Liver (tissue), 9 donors: ENCODE results near the gene TRMT10C. TPM values are rescaled to one million over a fixed set of nuclear protein-coding genes. Genes with fewer than 3 reads are reported as not detected.

ENCODE experiments used
- DNase-seq: peaks from one replicate; pipeline ENCODE4 v3.0.0-alpha.2; 2017; ENCODE audit warnings: low spot score
- H3K27ac ChIP-seq, 2 donors: one replicate each; pipeline ENCODE4 v1.7.0; 2013; ENCODE audit warnings: inconsistent platforms in 2 of 2, low read length in 2 of 2, control low read depth in 1 of 2, low read depth in 1 of 2, mild to moderate bottlenecking in 1 of 2
- H3K27me3 ChIP-seq, 4 donors: one replicate each; pipeline versions ENCODE4 v1.6.1 to v1.7.0; 2013; ENCODE audit warnings: low read length in 3 of 4, inconsistent platforms in 1 of 4, mild to moderate bottlenecking in 1 of 4, moderate library complexity in 1 of 4; ENCODE audit not compliant: control insufficient read depth in 4 of 4, insufficient read depth in 4 of 4
- H3K36me3 ChIP-seq, 4 donors: one replicate each; pipeline versions ENCODE4 v1.6.1 to v1.7.0; 2013; ENCODE audit warnings: low read length in 3 of 4, mild to moderate bottlenecking in 3 of 4, low read depth in 1 of 4, moderate library complexity in 1 of 4; ENCODE audit not compliant: control insufficient read depth in 4 of 4, insufficient read depth in 3 of 4
- H3K4me1 ChIP-seq, 4 donors: one replicate each; pipeline versions ENCODE4 v1.6.1 to v1.7.0; 2013; ENCODE audit warnings: low read length in 3 of 4, mild to moderate bottlenecking in 3 of 4, moderate library complexity in 1 of 4; ENCODE audit not compliant: control insufficient read depth in 4 of 4, insufficient read depth in 4 of 4
- H3K4me3 ChIP-seq, 3 donors: one replicate each; pipeline versions ENCODE4 v1.6.1 to v1.7.0; 2013; ENCODE audit warnings: low read length in 3 of 3, control low read depth in 1 of 3, low read depth in 1 of 3, mild to moderate bottlenecking in 1 of 3
- H3K9ac ChIP-seq, 2 donors: one replicate each; pipeline ENCODE4 v1.7.0; 2013; ENCODE audit warnings: low read length in 2 of 2, mild to moderate bottlenecking in 2 of 2, moderate library complexity in 2 of 2, control low read depth in 1 of 2, low read depth in 1 of 2
- H3K9me3 ChIP-seq, 4 donors: one replicate each; pipeline versions ENCODE4 v1.6.1 to v1.7.0; 2013; ENCODE audit warnings: low read length in 3 of 4; ENCODE audit not compliant: control insufficient read depth in 4 of 4
- EGR1 ChIP-seq, 2 donors: IDR thresholded peaks; 2 replicates each; pipeline ENCODE4 v1.6.1; 2016 to 2018; ENCODE audit warnings: antibody characterized with exemption in 2 of 2, low read depth in 2 of 2
- FOXA1 ChIP-seq: IDR thresholded peaks from 2 replicates; pipeline ENCODE4 v1.6.1; 2016; ENCODE audit warnings: antibody characterized with exemption
- FOXA2 ChIP-seq: IDR thresholded peaks from 2 replicates; pipeline ENCODE4 v1.6.1; 2016; ENCODE audit warnings: antibody characterized with exemption
- HNF4A ChIP-seq, 2 donors: conservative IDR thresholded peaks; 2 replicates each; pipeline ENCODE4 v1.6.1; 2016; ENCODE audit warnings: antibody characterized with exemption in 2 of 2, mild to moderate bottlenecking in 2 of 2
- JUND ChIP-seq, 2 donors: IDR thresholded peaks; 2 replicates each; pipeline ENCODE4 v1.6.1; 2016; ENCODE audit warnings: antibody characterized with exemption in 2 of 2
- NR2F2 ChIP-seq: IDR thresholded peaks from 2 replicates; pipeline ENCODE4 v1.6.1; 2016; ENCODE audit warnings: antibody characterized with exemption
- RAD21 ChIP-seq, 2 donors: IDR thresholded peaks; 2 replicates each; pipeline ENCODE4 v1.6.1; 2016; ENCODE audit warnings: antibody characterized with exemption in 2 of 2, mild to moderate bottlenecking in 2 of 2
- RXRA ChIP-seq, 2 donors: IDR thresholded peaks; 2 replicates each; pipeline ENCODE4 v1.6.1; 2017 to 2018; ENCODE audit warnings: antibody characterized with exemption in 2 of 2, mild to moderate bottlenecking in 1 of 2
- SP1 ChIP-seq: IDR thresholded peaks from 2 replicates; pipeline ENCODE4 v1.6.1; 2018; ENCODE audit warnings: antibody characterized with exemption, mild to moderate bottlenecking
- TAF1 ChIP-seq: conservative IDR thresholded peaks from 2 replicates; pipeline ENCODE4 v1.6.1; 2016; ENCODE audit warnings: antibody characterized with exemption, mild to moderate bottlenecking
- YY1 ChIP-seq: IDR thresholded peaks from 2 replicates; pipeline ENCODE4 v1.6.1; 2016; ENCODE audit warnings: antibody characterized with exemption, mild to moderate bottlenecking
- WGBS: extraction: QIAGEN DNeasy Blood & Tissue Kit; methylation state at CpG from one replicate; pipeline ENCODE4 v1.1.7; 2013; 5-methylcytosine and 5-hydroxymethylcytosine counted together
- polyA plus RNA-seq, 2 donors: library from polyadenylated mRNA; stranded (reverse) in 1 of 2; unstranded in 1 of 2; fragments of 200-250 nt in 1 of 2; fragments of >200 nt in 1 of 2; fragmentation: Nextera tagmentation in 1 of 2; extraction: Ambion mirVana in 1 of 2; gene quantifications; one replicate each; pipeline versions ENCODE4 v1.2.1 to v1.2.3, GENCODE V29; 2013 to 2015
- total RNA-seq, 2 donors: library from RNA; depleted of rRNA; stranded (reverse); fragments of >200 nt; gene quantifications; one replicate each; pipeline ENCODE4 v1.2.3, GENCODE V29; 2014
- TF ChIP-seq, protein P1 (sequence below): IDR thresholded peaks from 2 replicates; pipeline ENCODE4 v1.6.1; 2016; ENCODE audit warnings: antibody characterized with exemption
- TF ChIP-seq, protein P2 (sequence below): IDR thresholded peaks from 2 replicates; pipeline ENCODE4 v1.6.1; 2016; ENCODE audit warnings: antibody characterized with exemption
- TF ChIP-seq, protein P3 (sequence below): IDR thresholded peaks from 2 replicates; pipeline ENCODE4 v1.6.1; 2016; ENCODE audit warnings: antibody characterized with exemption, mild to moderate bottlenecking
- TF ChIP-seq, protein P4 (sequence below): IDR thresholded peaks from 2 replicates; pipeline ENCODE4 v1.6.1; 2016; ENCODE audit warnings: antibody characterized with exemption
- donor health status: healthy.
- donor health status: healthy.
- donor health status: healthy.
- donor health status: healthy.
- donor health status: healthy.

TRMT10C gene
- total and polyA plus RNA-seq, 4 donors = 12.6 to 30.3 (median 16.5) TPM

DNA sequence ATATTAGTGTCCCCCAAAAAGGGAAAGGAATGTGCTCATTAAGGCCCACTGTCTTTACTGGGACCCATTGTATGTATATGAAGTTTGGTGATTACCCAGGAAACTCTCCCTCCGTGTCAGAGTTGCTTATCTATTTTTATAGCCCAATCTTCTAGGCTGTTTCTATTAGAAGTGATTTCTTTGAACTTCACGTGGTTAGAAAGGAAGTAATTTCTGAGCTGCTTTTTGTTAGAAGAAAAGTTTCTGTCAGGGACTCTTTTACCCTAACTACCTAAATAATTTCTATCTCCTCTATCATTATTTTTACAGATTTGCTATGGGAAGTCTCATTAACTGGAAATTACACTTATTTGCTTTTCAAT, 31.0 kb upstream of the TRMT10C start:
- H3K4me1 ChIP-seq = no peaks in the 10 kb centered on the region
- H3K36me3 ChIP-seq = no peaks in the 10 kb centered on the region
- no peak overlapping the region for H3K27ac ChIP-seq
- H3K27me3 ChIP-seq = peaks cover 0 to 7% (median 0%) of the 10 kb centered on the region in 4 donors
- H3K9ac ChIP-seq = no peak overlapping the region
- TF ChIP-seq RAD21 (IDR thresholded peaks at IDR 0.05) = no peak
- H3K4me3 ChIP-seq = no peak overlapping the region
- peaks cover 0 to 5% (median 3%) of the 10 kb centered on the region in 4 donors for H3K9me3 ChIP-seq
- 66% methylated on average over 2 of the region's 2 CpGs for WGBS
- DNase-seq = no peak

DNA sequence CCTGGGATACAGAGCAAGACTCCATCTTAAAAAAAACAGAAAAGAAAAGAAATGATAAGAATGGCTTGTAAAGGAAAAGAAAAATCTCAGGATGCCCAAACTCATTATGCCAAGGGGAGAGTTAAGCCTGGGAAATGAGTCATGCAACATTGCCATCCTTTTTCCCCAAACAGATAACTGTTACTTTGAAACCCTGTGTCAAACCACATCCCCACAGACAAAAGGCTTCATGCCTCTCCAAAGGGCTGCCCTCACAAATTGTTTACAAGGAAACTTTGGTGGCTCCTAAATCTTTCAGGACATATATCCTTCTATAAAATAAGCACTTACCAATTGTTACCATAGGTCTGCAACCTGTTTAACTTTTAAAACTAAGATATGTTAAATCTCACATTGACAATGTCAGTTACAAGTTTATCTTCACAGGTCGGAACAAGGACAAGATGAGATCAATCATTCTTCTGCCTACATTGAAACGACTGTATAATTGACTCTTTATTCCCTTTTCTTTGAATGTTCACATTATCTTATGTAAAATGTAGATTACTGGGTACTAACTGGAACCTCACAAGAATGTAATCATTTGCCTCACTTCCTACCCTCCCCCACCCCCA, 30.1 kb upstream of the TRMT10C start:
- TF ChIP-seq RAD21 (IDR thresholded peaks at IDR 0.05) (no peak), FOXA1 (no peak)
- no peak for DNase-seq
- Histone ChIP-seq H3K9me3 (peaks cover 0 to 5% (median 3%) of the 10 kb centered on the region in 4 donors), H3K4me1 (no peaks in the 10 kb centered on the region), H3K4me3 (no peak overlapping the region), H3K36me3 (no peaks in the 10 kb centered on the region), H3K27ac (no peak overlapping the region), H3K9ac (no peak overlapping the region), H3K27me3 (peaks cover 0 to 7% (median 0%) of the 10 kb centered on the region in 4 donors)
- WGBS = 58% methylated on average over 2 of the region's 2 CpGs

DNA sequence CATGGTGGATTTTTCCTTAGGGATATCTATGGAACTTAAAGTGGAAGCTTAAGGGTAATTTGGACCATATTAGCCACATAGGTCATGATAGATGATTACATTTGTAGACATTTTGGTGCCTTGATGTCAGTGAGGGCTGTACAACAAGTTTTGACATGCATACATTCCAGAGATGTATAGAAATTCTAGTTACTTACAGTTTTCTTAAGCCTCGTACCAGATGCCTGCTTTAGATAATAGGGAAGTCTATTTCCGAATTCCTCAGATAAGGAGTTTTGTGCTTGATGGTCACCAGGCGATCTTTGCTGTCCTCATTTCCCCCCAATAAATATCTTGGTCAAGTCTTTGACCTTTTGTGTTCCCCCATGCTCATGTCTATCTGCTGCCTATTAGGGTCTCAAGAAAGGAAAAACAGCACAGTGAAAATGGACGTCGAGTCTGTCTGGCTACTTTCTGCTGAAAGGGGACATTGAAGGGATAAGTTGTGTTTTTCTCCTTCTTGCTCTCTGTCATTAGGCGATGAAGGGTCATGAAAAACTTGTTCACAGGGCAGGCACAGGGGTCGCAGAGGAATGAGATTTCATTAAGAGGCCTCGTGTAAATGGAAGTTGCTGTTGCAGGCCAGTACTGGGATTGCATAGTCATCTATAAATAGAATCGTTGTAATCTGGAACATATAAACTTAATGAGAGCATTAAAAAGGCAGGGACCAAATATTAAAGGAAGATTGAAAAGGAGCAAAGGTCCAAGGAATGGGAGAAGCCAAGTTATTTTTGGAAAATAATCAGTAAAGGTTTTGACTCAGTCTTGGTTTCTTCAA, 28.7 kb upstream of the TRMT10C start:
- 75% methylated on average over 9 of the region's 9 CpGs for WGBS

DNA sequence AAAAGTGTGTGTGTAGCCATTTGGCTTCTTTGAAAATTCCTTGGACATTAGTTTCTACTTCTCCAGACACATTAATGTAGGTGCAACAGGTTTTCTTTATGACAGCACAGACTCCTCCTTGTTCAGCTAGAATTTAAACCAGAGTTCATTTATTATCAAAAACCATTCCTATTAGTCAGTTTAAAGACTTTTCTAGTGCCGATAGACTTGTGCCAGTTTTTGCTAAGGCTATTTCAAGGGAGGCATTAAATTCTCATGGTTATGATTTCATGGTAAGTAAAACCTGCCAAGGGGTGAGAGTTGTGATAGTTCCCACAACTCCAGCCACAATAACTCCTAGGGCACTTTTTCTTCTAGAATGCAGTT, 28.1 kb upstream of the TRMT10C start:
- H3K4me1 ChIP-seq = no peaks in the 10 kb centered on the region
- DNase-seq = no peak
- H3K9ac ChIP-seq = no peak overlapping the region
- H3K9me3 ChIP-seq = peaks cover 0 to 5% (median 3%) of the 10 kb centered on the region in 4 donors
- WGBS = 86% methylated on average over 1 of the region's 1 CpG
- no peak overlapping the region for H3K27ac ChIP-seq
- no peaks in the 10 kb centered on the region for H3K36me3 ChIP-seq
- H3K4me3 ChIP-seq = no peak overlapping the region
- TF ChIP-seq SP1 = no peak
- no peak for TF ChIP-seq RXRA (IDR thresholded peaks at IDR 0.05)
- TF ChIP-seq, protein P1, sequence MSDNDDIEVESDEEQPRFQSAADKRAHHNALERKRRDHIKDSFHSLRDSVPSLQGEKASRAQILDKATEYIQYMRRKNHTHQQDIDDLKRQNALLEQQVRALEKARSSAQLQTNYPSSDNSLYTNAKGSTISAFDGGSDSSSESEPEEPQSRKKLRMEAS = no peak
- TF ChIP-seq EGR1 (IDR thresholded peaks at IDR 0.05; ENCODE audit: low read depth in 2 of 2) = no peak
- no peak for TF ChIP-seq RAD21 (IDR thresholded peaks at IDR 0.05)
- no peak for TF ChIP-seq NR2F2
- no peak for TF ChIP-seq YY1
- TF ChIP-seq, protein P2, sequence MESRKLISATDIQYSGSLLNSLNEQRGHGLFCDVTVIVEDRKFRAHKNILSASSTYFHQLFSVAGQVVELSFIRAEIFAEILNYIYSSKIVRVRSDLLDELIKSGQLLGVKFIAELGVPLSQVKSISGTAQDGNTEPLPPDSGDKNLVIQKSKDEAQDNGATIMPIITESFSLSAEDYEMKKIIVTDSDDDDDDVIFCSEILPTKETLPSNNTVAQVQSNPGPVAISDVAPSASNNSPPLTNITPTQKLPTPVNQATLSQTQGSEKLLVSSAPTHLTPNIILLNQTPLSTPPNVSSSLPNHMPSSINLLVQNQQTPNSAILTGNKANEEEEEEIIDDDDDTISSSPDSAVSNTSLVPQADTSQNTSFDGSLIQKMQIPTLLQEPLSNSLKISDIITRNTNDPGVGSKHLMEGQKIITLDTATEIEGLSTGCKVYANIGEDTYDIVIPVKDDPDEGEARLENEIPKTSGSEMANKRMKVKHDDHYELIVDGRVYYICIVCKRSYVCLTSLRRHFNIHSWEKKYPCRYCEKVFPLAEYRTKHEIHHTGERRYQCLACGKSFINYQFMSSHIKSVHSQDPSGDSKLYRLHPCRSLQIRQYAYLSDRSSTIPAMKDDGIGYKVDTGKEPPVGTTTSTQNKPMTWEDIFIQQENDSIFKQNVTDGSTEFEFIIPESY = no peak
- no peak for TF ChIP-seq HNF4A (conservative IDR thresholded peaks at IDR 0.05)
- TF ChIP-seq, protein P3, sequence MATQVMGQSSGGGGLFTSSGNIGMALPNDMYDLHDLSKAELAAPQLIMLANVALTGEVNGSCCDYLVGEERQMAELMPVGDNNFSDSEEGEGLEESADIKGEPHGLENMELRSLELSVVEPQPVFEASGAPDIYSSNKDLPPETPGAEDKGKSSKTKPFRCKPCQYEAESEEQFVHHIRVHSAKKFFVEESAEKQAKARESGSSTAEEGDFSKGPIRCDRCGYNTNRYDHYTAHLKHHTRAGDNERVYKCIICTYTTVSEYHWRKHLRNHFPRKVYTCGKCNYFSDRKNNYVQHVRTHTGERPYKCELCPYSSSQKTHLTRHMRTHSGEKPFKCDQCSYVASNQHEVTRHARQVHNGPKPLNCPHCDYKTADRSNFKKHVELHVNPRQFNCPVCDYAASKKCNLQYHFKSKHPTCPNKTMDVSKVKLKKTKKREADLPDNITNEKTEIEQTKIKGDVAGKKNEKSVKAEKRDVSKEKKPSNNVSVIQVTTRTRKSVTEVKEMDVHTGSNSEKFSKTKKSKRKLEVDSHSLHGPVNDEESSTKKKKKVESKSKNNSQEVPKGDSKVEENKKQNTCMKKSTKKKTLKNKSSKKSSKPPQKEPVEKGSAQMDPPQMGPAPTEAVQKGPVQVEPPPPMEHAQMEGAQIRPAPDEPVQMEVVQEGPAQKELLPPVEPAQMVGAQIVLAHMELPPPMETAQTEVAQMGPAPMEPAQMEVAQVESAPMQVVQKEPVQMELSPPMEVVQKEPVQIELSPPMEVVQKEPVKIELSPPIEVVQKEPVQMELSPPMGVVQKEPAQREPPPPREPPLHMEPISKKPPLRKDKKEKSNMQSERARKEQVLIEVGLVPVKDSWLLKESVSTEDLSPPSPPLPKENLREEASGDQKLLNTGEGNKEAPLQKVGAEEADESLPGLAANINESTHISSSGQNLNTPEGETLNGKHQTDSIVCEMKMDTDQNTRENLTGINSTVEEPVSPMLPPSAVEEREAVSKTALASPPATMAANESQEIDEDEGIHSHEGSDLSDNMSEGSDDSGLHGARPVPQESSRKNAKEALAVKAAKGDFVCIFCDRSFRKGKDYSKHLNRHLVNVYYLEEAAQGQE = no peak
- no peak for TF ChIP-seq JUND (IDR thresholded peaks at IDR 0.05)
- TF ChIP-seq, protein P4, sequence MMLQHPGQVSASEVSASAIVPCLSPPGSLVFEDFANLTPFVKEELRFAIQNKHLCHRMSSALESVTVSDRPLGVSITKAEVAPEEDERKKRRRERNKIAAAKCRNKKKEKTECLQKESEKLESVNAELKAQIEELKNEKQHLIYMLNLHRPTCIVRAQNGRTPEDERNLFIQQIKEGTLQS = no peak
- no peak for TF ChIP-seq FOXA2
- H3K27me3 ChIP-seq = peaks cover 0 to 7% (median 0%) of the 10 kb centered on the region in 4 donors

More for the DNA sequence above, 28.7 kb upstream of the TRMT10C start:
- Histone ChIP-seq H3K4me3 (no peak overlapping the region), H3K9ac (no peak overlapping the region), H3K4me1 (no peaks in the 10 kb centered on the region), H3K9me3 (peaks cover 0 to 5% (median 3%) of the 10 kb centered on the region in 4 donors), H3K27ac (no peak overlapping the region), H3K27me3 (peaks cover 0 to 7% (median 0%) of the 10 kb centered on the region in 4 donors), H3K36me3 (no peaks in the 10 kb centered on the region)
- no peak for DNase-seq
- TF ChIP-seq HNF4A (conservative IDR thresholded peaks at IDR 0.05) (no peak), TAF1 (no peak), EGR1 (IDR thresholded peaks at IDR 0.05; ENCODE audit: low read depth in 2 of 2) (no peak), RXRA (IDR thresholded peaks at IDR 0.05) (no peak)
